CD4-positive, alpha-beta T cell treated with Interleukin-17A for 1 hour (primary cell): ENCODE data around the gene MFSD6.
"Not testable (repeated sequence)": the region's sequence is repeated elsewhere in the genome, so short reads cannot be mapped to it uniquely, and the experiment has no call there.

Source experiments
- DNase-seq: peaks from one replicate; pipeline ENCODE4 v3.0.0-alpha.2; 2020

The MFSD6 gene

GRCh38 chr2:190468354-190468753, 60.2 kb downstream of the MFSD6 start:
- DNase-seq, result not testable (repeated sequence)

- no peak for DNase-seq
These were observed 60.8 kb downstream of the MFSD6 start for GRCh38 chr2:190468814-190469569.

GRCh38 chr2:190469771-190470170, 61.6 kb downstream of the MFSD6 start:
- peak; percentile 42 for DNase-seq

GRCh38 chr2:190470256-190470826, 62.2 kb downstream of the MFSD6 start:
- no peak for DNase-seq

- DNase-seq, result no peak
These were observed 69.7 kb downstream of the MFSD6 start for GRCh38 chr2:190477661-190478454.

GRCh38 chr2:190478572-190479195, 70.5 kb downstream of the MFSD6 start:
- DNase-seq, result no peak

- DNase-seq, result no peak
These were observed 73.2 kb downstream of the MFSD6 start for GRCh38 chr2:190481339-190481738.

GRCh38 chr2:190482451-190482850, 74.3 kb downstream of the MFSD6 start:
- no peak for DNase-seq

- DNase-seq, result no peak
These were observed 78.0 kb downstream of the MFSD6 start for GRCh38 chr2:190486037-190486623.

GRCh38 chr2:190488516-190489233, 80.5 kb downstream of the MFSD6 start:
- no peak for DNase-seq

GRCh38 chr2:190489475-190489874, 81.3 kb downstream of the MFSD6 start:
- DNase-seq, result no peak

- DNase-seq, result no peak
These were observed 82.3 kb downstream of the MFSD6 start for GRCh38 chr2:190490502-190490901.

- DNase-seq, result no peak
These were observed 84.9 kb downstream of the MFSD6 start for GRCh38 chr2:190493095-190493494.

- DNase-seq, result not testable (repeated sequence)
These were observed 86.6 kb downstream of the MFSD6 start for GRCh38 chr2:190494600-190495227.

- no peak for DNase-seq
These were observed 89.3 kb downstream of the MFSD6 start for GRCh38 chr2:190497428-190497827.

- no peak for DNase-seq
These were observed 91.1 kb downstream of the MFSD6 start for GRCh38 chr2:190499273-190499672.

GRCh38 chr2:190500054-190500502, 91.9 kb downstream of the MFSD6 start:
- no peak for DNase-seq

GRCh38 chr2:190501231-190501630, 93.1 kb downstream of the MFSD6 start:
- no peak for DNase-seq

- no peak for DNase-seq
These were observed 93.7 kb downstream of the MFSD6 start for GRCh38 chr2:190501702-190502407.

GRCh38 chr2:190503088-190503487, 94.9 kb downstream of the MFSD6 start:
- DNase-seq, result no peak

GRCh38 chr2:190504912-190505311, 96.8 kb downstream of the MFSD6 start:
- DNase-seq, result no peak
